GM11168 (cell line): ENCODE measurements around the gene RAB37.

Experiments used
- in situ Hi-C: fragments of 300-500 bp; cut with MboI; formaldehyde crosslinking; loops from one replicate; pipeline ENCODE4 v1.12.0; 2022; ENCODE audit warnings: low sequenced_read_pairs; ENCODE audit not compliant: unreplicated experiment

Gene RAB37

DNA sequence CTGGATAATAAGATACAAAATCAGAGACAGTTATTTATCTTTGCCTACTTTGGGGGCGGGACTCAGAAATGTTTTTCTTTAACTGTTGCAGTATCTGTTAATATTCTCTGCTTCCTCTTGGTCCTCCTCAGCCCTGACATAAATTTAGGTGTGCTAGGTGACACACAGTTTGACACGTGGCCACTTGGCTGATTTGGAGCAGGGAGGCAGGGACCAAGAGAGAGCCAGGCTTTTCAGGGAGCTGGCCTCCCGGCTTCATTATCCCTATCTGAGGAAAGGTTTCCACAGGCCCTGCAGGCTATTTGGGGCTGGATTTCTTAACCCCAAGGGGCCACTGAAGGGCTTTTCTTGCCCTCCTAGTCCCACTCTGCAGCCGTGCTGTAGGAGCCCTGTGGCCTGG is 59.2 kb downstream of the RAB37 start:
- in situ Hi-C loops: no loop called here

DNA sequence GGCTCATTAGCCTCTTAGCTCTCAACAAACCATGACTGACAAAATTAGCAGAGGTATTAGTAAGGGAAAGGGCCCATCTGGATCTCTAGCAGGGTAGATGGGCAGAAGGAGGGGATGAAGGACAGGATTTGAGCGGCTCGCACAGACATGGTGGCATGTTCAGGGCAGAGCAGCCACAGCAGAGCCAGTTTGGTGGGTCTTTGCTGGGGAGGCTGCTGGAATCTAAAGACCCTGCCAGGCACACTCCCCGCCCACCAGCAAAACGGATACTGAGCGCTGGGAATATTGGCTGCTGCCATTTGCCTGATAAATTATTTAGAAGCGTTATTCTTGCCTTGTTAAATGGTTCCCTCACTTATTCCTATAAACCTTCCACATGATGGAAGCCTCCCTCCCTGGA is 59.8 kb downstream of the RAB37 start:
- in situ Hi-C loops: no loop called here
